GM19452 (cell line): ENCODE data around the gene SLC37A2.

Source experiments
- ATAC-seq: cut with Tn5 transposase; IDR thresholded peaks from one replicate; pipeline ENCODE4 v1.9.1; 2021; ENCODE audit not compliant: unreplicated experiment

Gene SLC37A2

DNA sequence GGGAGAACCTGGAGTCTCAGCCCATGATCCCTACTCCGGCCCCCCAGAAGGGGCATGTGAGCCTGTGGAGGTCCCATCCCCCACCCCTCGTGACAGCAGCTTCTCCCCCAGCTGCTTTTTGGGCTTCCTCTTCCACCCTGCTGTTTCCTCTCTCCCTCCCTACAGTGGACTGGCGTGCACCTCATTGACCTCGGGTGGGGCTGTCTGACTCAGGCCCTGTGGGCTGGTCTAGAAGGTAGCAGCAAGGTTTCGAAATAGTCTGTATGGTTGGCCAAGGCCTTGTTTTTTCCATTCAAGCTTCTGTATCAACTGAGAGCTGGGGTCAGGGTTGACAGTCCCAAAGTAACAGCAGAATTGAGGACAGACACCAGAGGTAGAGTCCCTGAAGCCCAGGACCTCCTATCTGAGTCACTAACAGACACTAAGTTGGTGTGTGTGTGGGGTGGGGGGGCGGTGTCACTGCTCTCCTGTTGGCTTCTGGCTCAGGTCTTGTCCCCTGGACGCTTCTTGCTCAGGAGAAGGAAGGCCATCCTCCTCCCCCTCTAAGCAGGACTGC, 7.7 kb downstream of the SLC37A2 start:
- peak; percentile 66 for ATAC-seq

DNA sequence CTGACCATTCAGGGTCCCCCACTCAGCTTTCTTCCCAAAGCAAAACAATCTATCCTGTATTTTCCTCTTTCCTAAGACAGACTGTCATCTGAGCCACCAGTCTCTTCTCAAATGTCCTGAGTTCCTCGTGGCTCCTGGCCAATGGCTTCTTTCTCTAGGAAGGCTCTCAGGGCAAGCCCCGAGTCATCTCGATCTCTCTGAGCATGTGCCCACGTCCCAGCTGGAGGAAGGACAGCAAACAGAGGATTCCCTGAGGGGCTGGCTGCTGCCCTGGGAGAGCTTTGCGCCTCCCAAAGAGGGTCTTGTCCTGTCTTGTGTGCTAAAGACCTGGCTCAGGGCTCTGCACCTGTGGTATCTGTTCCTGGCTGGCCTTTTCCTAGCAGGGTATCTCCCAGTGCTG, 8.3 kb downstream of the SLC37A2 start:
- ATAC-seq, result no peak

DNA sequence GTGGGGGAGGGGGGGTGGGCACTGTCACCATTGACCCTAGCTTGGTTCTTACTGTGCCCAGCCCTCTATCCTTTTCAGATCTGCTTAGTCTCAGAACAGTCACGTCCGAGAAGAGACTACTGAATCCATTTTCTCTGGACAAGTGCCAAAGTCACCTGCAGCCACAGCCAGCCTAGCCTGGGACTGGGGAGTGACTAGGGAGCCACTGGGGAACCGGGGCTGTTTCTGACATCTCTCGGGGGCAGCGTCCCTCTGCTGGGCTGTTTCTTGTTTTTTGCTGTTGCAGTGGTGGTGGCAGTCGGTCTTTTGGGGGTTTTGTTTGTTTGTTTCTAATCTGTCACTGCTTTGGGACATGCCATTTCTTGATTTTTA, 8.7 kb downstream of the SLC37A2 start:
- ATAC-seq, result no peak

DNA sequence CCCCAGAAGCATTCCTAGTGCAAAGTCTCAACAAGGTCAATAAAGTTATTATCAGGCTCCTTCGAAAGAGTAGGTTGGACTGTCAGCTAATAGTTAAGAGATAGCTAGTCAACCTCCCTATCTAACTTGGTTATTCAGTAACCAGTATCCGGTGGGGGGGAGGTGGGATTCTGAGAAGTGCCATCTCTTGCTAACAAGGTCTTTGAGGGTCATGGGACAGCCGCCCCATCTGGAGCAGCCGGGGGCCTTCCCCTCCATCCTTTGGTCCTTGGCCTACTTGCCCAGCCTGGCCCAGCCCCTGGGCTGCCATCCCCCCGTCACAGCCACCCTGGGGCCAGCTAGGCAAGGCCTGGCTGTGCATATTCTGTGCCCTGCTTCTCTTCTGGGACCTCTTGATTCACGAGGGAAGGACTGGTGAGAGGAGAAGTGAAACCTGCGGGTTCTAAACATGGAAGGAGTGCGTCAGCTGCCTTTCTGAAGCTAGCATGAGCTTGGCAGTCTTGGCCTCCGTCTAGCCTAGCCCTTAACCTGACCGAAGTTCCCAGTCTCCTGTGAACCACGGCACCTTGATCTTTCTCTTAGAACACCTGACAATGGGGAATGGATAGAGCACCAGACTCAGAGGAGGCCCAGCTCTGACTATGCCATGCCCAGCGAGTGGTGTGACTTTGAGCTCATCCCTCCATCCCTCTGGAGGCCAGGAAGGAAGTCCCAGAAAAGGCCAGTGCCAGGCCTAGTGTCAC, 9.3 kb downstream of the SLC37A2 start:
- ATAC-seq, result peak; percentile 75

DNA sequence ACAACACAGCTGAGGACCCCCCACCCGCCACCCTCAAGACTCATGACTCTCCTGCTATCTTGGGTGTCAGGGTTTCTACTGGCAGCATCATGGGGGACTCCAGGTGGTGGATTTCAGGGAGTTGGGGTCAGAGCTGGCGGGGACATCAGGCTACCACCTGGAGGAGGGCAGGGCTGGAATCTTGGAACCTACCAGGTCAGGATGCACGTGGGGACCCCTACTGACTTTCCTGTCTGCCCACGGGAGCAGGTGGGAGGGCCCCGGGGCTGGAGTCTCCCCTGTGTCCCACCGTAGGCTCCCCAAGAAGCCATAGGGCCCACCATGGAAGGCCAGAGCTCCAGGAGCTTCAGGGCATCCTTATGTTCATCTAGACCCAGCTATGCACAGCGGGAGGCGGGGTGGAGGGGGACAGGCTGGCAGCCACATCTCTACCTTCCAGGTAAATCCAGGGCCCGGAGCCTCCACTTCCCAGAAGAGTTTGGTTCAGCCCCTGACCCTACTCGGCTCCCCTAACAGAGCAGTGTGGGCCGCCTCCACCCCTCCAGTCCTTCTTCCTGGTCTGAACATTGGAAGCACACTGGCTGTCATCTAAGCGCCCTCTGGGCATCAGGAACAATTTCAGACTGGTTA, 10.0 kb downstream of the SLC37A2 start:
- no peak for ATAC-seq

DNA sequence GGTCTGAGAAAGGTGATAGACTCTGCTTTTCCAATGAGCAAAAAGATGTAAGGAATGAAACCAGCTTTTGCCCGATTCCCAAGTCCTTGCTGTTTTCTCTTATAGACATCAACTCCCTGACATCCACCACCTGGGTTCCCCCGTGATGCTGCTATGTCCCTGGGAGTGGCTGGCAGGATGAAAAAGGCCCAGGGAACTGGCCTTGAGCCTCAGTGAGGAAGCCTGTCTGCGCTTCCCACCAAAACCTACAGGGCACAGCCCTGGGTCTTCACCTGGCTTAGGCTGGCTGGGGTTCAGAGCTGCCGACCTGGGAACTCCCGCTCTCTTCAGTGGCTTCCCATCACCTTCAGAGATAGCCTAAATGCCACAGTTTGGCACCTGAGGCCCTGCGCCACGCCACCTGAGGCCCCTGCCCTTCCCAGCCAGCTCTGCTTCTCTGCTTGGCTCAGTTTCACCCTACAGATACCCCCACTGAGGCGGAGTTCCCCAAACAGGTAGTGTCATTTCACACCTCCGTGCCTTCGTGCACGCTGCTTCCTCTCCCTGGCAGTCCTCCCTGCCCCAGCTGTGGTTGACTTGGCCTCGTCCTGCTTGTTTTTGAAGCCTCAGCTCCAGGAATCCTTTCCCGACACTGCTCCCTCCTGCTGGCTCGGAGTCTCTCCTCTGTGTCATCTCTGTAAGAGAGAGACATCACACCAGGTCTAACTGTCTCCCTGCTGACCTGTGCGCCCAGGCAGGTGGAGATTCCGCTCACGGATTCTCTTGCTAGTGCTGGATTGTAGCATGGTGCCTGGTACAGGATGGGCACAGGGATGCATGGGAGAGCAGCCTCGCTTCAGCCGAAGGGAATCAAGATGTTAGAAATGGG, 10.7 kb downstream of the SLC37A2 start:
- no peak for ATAC-seq

DNA sequence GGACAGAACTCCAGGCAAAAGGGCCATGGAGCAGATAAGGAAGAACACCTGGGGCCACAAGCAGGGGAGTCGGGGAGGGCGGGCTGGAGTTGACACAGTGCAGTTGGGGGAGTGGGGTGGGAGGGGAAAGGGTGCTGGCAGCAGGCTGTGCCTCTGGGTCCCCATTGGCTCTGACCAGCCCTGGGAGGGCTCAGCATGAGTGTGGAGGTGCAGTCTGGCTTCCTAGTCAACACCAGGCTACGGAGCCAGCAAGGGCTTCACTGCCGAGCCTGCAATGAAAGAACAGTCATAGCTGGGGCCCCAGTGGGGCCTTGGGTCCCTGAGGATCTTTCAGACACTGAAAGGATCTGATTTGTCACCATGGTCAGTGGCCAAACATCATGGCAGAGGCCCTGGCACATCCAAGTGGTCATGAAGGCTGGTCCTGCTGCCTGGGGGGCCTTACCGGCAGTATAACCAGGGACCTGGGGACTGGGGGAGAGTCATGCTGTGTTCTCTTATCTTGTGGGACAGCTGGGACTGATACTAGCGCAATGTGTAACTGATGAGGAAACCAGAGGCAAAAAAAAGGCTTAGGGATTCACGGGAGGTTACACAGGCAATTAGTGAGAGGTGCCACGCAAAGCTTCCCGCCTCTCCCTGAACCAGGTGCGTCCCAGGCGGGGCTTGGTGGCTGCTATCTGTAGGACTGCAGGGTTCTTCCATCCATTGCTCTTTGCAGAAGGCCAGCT, 11.6 kb downstream of the SLC37A2 start:
- ATAC-seq, result no peak

DNA sequence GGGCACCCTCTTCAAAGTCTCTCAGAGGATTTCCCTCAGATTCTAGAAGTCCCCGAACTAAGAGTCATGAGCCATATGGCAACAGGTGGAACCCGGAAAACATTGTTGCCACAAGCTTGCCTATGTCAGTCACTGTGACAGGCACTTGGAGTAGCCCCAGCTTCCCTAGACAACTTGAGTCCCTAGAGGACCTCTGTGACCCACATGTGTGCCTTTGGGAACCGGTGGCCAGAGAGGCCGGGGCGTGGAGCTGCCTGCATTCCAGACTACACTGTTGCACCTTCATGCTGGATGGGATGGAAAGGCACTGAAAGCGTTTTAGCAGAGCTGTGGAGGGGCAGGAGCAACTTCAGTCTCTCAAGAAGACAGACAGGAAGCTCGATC, 12.1 kb downstream of the SLC37A2 start:
- ATAC-seq, result no peak

DNA sequence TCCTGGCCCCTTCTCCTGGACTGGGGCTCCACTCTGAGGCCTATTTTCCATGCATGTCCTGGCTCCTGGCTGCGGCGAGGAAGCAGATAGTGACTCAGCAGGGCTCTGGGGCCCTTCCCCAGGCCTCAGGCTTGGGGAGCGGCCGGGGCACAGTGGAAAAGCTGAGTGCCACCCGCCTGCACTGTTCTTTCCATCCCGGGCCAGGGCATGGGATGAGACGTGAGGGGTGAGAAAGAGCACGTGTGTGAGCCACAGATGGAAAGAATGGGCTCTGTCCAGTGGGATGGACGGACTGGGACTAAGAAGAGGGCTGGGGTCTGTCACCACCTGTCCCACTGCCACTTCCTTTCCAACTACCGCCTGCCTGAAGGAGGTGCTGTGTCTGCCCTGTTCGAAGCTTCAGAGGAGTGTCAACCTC, 12.8 kb downstream of the SLC37A2 start:
- no peak for ATAC-seq

DNA sequence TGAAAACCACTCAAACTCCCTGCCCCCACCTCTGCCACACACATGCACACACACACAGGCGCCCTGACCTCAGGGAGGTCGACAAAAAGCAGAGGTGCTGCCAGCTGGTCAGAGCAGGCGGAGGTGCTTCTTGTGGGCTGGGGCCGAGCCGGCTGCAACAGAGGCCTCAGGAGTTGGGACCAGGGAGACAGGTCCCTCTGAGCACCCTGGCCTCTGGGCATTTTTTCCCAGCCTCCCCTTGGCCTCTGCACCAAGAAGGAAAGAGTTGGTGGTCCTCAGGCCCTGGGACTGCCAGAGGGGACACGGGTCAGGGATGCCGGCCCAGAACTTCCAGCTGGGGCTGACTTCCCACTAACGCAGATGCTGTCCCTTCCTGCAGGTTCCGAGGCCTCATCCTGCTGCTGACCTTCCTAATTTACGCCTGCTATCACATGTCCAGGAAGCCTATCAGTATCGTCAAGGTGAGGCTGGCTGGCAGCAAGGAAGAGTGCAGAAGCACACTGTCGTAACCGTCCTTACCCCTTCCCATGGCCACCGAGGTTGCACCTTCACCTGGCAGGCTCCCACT, 13.4 kb downstream of the SLC37A2 start:
- no peak for ATAC-seq

DNA sequence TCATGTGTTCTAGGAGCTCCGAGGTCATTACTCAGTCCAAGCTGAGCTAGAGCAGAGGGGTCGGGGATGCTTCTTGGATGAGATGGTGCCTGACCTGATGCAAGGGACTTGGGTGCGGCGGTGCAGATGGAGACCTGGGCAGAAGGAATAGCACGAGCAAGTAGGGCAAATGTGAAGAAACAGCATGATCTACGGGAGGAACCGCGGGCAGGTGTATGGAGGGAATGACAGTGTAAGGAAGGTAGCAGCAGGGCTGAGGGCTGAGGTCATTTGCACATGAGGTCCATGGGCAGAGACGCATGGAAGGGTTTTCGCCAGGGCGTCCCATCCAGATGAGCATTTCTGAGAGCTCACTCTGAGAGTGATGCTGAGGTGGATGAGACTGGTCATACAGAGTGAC, 14.9 kb downstream of the SLC37A2 start:
- no peak for ATAC-seq

DNA sequence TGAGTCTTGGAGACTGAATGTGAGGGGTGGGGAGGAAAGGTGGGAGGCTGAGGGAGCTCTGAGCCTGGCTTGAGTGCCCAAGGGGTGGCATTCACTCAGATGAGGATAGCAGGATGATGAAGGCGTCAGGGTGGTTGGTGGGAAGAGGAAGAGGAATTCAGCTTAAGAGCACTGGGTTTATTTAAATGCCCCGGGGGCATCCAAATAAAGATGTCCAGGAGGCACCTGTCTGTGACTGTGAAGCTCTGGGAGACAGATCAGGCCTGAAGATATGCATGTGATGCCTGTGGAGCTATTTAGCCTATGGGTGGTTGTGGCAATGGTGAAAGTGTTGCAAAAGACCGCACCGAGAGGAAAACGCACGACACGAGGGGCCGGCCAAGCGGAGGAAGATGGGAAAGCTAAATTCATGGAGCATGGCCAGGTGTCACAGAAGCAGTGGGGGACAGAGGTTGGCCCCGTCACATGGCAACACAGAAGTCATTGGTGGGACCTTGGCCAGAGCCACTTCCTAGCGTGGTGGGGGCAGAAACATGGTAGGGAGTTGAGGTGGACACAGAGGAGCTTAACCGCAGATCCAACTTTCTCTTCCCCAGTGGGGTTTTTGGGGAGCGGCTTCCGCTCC, 15.5 kb downstream of the SLC37A2 start:
- ATAC-seq, result no peak

DNA sequence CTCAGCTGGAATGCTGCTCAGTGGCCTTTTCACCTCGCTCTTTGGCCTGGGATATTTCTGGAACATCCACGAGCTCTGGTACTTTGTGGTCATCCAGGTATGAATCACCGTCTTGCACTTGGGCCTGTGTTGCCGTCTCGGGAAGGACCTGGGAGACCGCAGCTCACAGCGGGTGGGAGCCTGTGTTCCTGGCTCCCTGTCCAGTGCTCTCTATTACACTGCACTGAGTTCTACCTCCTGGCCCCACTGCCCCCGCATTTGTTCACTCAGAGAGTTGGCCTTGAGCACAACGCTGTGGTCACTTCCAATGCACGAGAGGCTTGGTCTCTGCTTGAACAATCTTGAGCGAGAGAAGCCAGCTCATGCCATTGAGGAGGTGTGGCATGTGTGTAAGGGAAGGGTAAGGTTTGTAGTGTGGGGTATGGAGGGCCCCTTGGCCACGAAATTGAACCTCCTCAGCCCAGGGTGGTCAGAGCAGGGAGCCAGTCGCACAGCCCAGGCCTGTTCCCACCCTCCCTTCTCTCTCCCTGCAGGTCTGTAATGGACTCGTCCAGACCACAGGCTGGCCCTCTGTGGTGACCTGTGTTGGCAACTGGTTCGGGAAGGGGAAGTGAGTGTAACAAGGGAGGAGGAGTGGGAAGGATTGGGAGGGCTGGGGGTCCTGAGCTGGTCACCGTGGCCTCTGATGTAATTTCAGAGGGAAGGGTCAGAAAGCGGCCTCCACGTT, 16.2 kb downstream of the SLC37A2 start:
- ATAC-seq, result no peak

DNA sequence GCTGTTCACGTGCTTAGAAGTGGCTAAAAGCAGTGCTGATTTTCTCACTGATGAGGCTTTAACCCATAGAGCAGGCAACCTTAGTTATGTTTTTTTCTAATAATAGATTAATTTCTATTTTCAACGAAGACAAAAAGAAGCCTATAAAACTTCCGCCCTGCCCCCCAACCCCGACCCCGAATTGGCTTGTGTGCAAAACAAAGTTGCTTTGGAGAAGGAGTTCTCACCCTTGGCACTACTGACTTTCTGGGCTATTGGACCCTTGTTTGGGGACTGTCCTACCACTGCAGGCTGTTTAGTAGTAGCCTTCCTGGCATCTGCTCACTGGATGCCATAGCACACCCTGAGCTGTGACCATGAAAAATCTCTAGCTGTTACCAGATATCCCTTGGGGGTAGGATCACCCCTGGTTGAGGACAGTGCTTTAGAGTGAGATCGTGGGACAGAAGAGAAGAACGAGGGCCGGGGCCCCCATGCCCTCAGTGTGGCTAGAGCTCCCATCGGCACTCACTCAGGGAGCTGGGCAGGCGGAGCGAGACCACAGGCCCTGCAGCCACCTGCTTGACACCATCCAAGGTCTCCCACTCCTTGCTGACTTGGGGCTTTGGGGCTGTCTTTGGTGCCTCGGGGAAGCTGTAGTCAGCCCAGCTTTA, 16.9 kb downstream of the SLC37A2 start:
- no peak for ATAC-seq

DNA sequence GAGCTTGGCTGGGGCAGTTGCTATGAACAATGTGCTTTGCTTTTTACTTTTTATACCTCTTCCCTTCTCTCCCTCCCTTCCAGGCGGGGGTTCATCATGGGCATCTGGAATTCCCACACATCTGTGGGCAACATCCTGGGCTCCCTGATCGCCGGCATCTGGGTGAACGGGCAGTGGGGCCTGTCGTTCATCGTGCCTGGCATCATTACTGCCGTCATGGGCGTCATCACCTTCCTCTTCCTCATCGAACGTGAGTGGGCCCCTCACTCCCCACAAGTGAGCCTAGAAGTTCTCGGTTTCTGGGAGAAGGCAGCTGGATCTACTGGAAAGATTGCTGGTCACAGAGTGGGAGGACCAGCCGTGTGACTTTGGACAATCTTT, 17.4 kb downstream of the SLC37A2 start:
- ATAC-seq, result no peak

DNA sequence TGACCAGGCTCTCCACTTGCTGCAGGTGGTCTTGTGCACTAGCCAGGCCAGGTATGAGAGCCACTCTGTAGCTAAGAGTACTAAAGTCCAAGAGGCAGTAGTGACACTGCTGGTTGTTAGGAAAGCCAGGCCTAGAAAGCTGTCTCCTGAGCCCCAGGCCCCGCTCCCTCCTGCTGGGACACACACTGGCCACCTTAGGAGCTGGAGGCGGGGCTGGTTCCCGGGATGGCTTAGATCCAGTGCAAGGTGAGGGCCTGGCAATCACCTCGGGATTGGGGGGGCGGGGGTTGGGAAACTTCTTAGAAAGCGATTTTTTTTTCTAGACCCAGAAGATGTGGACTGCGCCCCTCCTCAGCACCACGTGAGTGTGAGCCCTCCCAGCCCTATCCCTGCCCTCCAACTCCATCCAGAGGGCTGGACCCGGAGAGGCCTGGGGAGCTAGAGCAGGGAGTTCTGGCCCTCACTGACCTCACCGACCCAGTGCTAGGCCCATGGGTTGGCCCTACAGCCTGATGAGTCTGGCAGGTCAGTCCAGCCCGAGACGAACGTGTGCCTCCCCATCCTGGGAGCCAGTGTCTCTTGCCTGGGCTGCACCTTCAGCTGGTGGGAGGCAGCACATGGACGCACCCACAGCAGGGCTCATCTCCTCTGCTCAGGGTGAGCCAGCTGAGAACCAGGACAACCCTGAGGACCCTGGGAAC, 18.1 kb downstream of the SLC37A2 start:
- no peak for ATAC-seq

DNA sequence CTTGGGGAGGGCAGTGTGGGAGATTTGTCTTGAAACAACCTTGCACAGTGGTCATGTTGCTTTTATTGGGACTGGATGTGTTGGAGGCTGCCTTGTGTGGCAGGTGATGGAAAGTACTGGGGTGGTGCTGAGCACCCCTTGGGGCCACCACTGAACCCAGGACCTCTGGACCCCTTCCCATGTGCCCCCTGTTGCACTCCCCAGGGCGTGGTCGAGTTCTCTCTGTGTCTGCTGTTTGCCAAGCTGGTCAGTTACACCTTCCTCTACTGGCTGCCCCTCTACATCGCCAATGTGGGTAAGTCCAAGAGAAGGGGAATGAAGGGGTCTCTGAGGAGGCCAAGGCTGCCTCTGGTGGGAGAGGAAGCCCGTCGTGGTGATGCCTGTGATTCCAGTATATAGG, 18.9 kb downstream of the SLC37A2 start:
- ATAC-seq, result no peak

DNA sequence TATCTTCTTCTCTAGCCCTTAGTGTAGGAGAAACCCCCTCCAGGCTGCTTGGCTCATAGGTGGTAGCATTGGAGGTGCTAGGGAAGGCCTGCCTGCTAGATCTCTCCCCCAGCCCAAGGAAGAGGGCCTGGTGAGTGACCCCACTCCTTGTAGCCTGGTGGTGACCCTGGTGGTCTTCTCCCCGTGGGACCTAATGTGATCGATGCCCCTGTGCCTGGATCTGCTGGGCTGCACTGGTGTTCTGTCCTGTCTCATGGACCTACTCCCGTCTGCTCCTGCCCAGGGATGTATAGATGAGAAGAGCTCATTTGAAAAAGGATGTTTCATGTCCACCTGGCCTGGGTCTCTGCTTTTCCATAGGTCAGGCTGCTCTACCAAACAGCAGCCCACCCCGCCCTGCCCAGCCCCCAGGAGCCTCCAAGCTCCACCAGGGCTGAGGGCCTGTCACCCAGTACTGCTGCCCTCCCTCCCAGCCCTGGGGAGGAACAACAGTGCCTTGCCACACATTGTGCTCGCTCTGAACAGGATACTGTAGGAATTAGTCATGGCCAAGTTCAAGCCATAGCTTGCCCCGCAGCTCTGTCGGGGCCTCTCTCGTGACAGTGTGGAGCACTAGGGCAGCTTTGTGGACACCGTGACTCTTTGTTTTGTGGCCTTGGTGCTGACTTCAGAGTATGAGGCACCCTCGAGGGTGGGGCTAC, 19.7 kb downstream of the SLC37A2 start:
- no peak for ATAC-seq
